HepG2 (cell line): ENCODE data around the gene OR2F2. TPM values are rescaled to one million over a fixed set of nuclear protein-coding genes. Genes with fewer than 3 reads are reported as not detected.

Experiments
- ATF5 ChIP-seq: sonication (generic); formaldehyde crosslinking; IDR thresholded peaks from 2 replicates; pipeline ENCODE4 v1.4.0; 2020; ENCODE audit warnings: mild to moderate bottlenecking, low read depth, missing genetic modification reagents
- EHMT2 ChIP-seq: fragments of 200-600 bp; sonication (generic); IDR thresholded peaks from 2 replicates; pipeline ENCODE4 v1.7.0; 2017; ENCODE audit warnings: antibody characterized with exemption, low read depth, low read length, borderline replicate concordance
- ELF3 ChIP-seq: IDR thresholded peaks from 2 replicates; pipeline ENCODE4 v1.6.1; 2016; ENCODE audit warnings: missing genetic modification reagents, missing compliant biosample characterization
- HNF1A ChIP-seq, 2 experiments: sonication (generic) in 1 of 2; formaldehyde crosslinking in 1 of 2; IDR thresholded peaks; 2 replicates each; pipeline versions ENCODE4 v1.4.0 to v1.6.1; 2016 to 2020; ENCODE audit warnings: borderline replicate concordance in 1 of 2, low read depth in 1 of 2, mild to moderate bottlenecking in 1 of 2, missing genetic modification reagents in 1 of 2
- MEIS1 ChIP-seq: sonication (generic); formaldehyde crosslinking; IDR thresholded peaks from 2 replicates; pipeline ENCODE4 v1.9.0; 2021; ENCODE audit warnings: mild to moderate bottlenecking, missing genetic modification reagents, moderate library complexity, borderline replicate concordance
- RCOR2 ChIP-seq: IDR thresholded peaks from 2 replicates; pipeline ENCODE4 v1.6.1; 2016; ENCODE audit warnings: missing biosample characterization, missing genetic modification reagents
- RERE ChIP-seq: IDR thresholded peaks from 2 replicates; pipeline ENCODE4 v1.6.1; 2016; ENCODE audit warnings: low read depth, missing genetic modification reagents, missing compliant biosample characterization
- TOE1 ChIP-seq: sonication (generic); formaldehyde crosslinking; IDR thresholded peaks from 2 replicates; pipeline ENCODE4 v1.4.0; 2020; ENCODE audit warnings: mild to moderate bottlenecking, missing genetic modification reagents
- ZBTB26 ChIP-seq: IDR thresholded peaks from 2 replicates; pipeline ENCODE4 v1.6.1; 2016; ENCODE audit warnings: missing compliant biosample characterization, missing genetic modification reagents, borderline replicate concordance
- ZNF232 ChIP-seq: sonication (generic); formaldehyde crosslinking; IDR thresholded peaks from 2 replicates; pipeline ENCODE4 v1.4.0; 2020; ENCODE audit warnings: missing genetic modification reagents, borderline replicate concordance
- ZNF263 ChIP-seq: sonication (generic); formaldehyde crosslinking; IDR thresholded peaks from 2 replicates; pipeline ENCODE4 v1.4.0; 2020; ENCODE audit warnings: missing genetic modification reagents
- ZNF709 ChIP-seq: sonication (generic); formaldehyde crosslinking; IDR thresholded peaks from 2 replicates; pipeline ENCODE4 v1.5.0; 2020; ENCODE audit warnings: mild to moderate bottlenecking, missing genetic modification reagents
- polyA plus RNA-seq, 8 experiments: library from polyadenylated mRNA; depleted of rRNA in 3 of 8; stranded (reverse) in 7 of 8; unstranded in 1 of 8; fragments of >200 nt; fragmentation: Illumina TruSeq in 4 of 8; extraction: Trizol in 4 of 8; gene quantifications; 2 replicates each; pipeline versions ENCODE4 v1.2.1 to v1.2.3, GENCODE V29; 2011 to 2016; ENCODE audit warnings: low read depth in 4 of 8, missing spikeins in 1 of 8, mixed read lengths in 1 of 8; ENCODE audit not compliant: insufficient read depth in 1 of 8
- total RNA-seq, 5 experiments: library from RNA; depleted of rRNA; stranded (reverse); fragments of >200 nt; fragmentation: Illumina TruSeq; extraction: Trizol; gene quantifications; 2 replicates each; pipeline ENCODE4 v1.2.3, GENCODE V29; 2016; ENCODE audit warnings: low read depth in 1 of 5
- TF ChIP-seq, protein P1 (sequence below): sonication (generic); formaldehyde crosslinking; IDR thresholded peaks from 2 replicates; pipeline ENCODE4 v1.4.0; 2020; ENCODE audit warnings: missing genetic modification reagents

Gene OR2F2
- total and polyA plus RNA-seq, 2 of the 13 experiments (the other 11 are each of a cell fraction or from before 2014, with no cell fraction given) = 0.13 TPM; not detected in 1

DNA sequence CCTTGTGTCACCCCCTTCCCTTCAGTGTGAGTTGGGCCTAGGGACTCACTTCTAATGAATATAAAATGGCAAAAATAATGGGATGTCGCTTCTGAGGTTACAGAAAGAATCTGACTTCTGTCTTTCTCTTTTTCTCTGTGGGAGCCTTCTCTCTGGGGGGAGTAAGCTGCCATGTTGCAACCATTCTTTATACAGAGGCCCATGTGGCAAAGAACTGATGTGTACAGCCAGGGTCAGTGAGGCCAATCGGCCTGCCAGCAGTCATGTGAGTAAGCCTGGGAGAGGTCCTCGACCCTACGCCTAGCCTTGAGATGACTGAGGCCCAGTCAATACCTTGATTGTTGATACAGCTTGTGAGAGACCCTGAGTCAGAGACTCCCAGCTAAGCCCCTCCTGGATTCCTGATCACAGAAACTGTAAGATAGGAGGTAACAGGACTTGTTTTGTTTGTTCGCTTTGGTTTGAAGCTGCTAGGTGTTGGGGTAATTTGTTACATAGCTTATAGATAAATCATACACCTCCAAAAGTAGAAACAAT lies 34.7 kb upstream of the OR2F2 start (continued):
- TF ChIP-seq HNF1A (IDR thresholded peaks at IDR 0.05; ENCODE audit: low read depth) (no peak), HNF1A (CRISPR knock-in tag; IDR thresholded peaks at IDR 0.05; ENCODE audit: borderline replicate concordance) (peak; percentile 56; the same call in 1 of the 2 replicates), ZNF263 (CRISPR knock-in tag) (no peak), TOE1 (no peak), RERE (peak; percentile 30; the same call in 1 of the 2 replicates), EHMT2 (peak; percentile 24; the same call in 1 of the 2 replicates), MEIS1 (CRISPR knock-in tag) (no peak), ZNF709 (CRISPR knock-in tag) (no peak), RCOR2 (CRISPR knock-in tag) (peak; percentile 58; the same call in 1 of the 2 replicates), ELF3 (CRISPR knock-in tag) (peak; percentile 52; the same call in 1 of the 2 replicates), ZBTB26 (CRISPR knock-in tag) (no peak; the same call in 1 of the 2 replicates), ATF5 (no peak), ZNF232 (CRISPR knock-in tag) (no peak)
- TF ChIP-seq, protein P1, sequence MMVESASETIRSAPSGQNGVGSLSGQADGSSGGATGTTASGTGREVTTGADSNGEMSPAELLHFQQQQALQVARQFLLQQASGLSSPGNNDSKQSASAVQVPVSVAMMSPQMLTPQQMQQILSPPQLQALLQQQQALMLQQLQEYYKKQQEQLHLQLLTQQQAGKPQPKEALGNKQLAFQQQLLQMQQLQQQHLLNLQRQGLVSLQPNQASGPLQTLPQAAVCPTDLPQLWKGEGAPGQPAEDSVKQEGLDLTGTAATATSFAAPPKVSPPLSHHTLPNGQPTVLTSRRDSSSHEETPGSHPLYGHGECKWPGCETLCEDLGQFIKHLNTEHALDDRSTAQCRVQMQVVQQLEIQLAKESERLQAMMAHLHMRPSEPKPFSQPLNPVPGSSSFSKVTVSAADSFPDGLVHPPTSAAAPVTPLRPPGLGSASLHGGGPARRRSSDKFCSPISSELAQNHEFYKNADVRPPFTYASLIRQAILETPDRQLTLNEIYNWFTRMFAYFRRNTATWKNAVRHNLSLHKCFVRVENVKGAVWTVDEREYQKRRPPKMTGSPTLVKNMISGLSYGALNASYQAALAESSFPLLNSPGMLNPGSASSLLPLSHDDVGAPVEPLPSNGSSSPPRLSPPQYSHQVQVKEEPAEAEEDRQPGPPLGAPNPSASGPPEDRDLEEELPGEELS = peak; percentile 78
